Ishikawa (cell line): ENCODE results near the gene MAB21L4.

Experiments used
- CEBPB ChIP-seq: IDR thresholded peaks from 2 replicates; pipeline ENCODE4 v1.6.1; 2012
- CREB1 ChIP-seq: IDR thresholded peaks from 2 replicates; pipeline ENCODE4 v1.6.1; 2012; ENCODE audit warnings: low read depth
- EGR1 ChIP-seq: IDR thresholded peaks from 2 replicates; pipeline ENCODE4 v1.6.1; 2012
- EP300 ChIP-seq: IDR thresholded peaks from 2 replicates; pipeline ENCODE4 v1.6.1; 2012; ENCODE audit warnings: borderline replicate concordance
- FOXM1 ChIP-seq: IDR thresholded peaks from 2 replicates; pipeline ENCODE4 v1.6.1; 2012; ENCODE audit warnings: low read depth, borderline replicate concordance
- MAX ChIP-seq: IDR thresholded peaks from 2 replicates; pipeline ENCODE4 v1.6.1; 2012
- NFIC ChIP-seq: IDR thresholded peaks from 2 replicates; pipeline ENCODE4 v1.6.1; 2012
- RAD21 ChIP-seq: IDR thresholded peaks from 2 replicates; pipeline ENCODE4 v1.6.1; 2012; ENCODE audit warnings: low read depth
- REST ChIP-seq: IDR thresholded peaks from 2 replicates; pipeline ENCODE4 v1.6.1; 2012; ENCODE audit warnings: low read depth, mild to moderate bottlenecking
- TAF1 ChIP-seq: IDR thresholded peaks from 2 replicates; pipeline ENCODE4 v1.6.1; 2012; ENCODE audit warnings: low read depth, mild to moderate bottlenecking
- TCF12 ChIP-seq: IDR thresholded peaks from 2 replicates; pipeline ENCODE4 v1.6.1; 2012; ENCODE audit warnings: low read depth
- TEAD4 ChIP-seq: IDR thresholded peaks from 2 replicates; pipeline ENCODE4 v1.6.1; 2012
- USF1 ChIP-seq: IDR thresholded peaks from 2 replicates; pipeline ENCODE4 v1.6.1; 2012
- YY1 ChIP-seq: IDR thresholded peaks from 2 replicates; pipeline ENCODE4 v1.6.1; 2012; ENCODE audit warnings: low read depth
- ZBTB7A ChIP-seq: IDR thresholded peaks from 2 replicates; pipeline ENCODE4 v1.6.1; 2012; ENCODE audit warnings: low read depth

The MAB21L4 gene

GRCh38 chr2:240914645-240915525 is 18.9 kb upstream of the MAB21L4 start:
- TF ChIP-seq TAF1: no peak

- peak; percentile 77 for TF ChIP-seq RAD21
- no peak for TF ChIP-seq TAF1
- TF ChIP-seq YY1: 0 out of 2 replicates have a peak, but pooled peaks have one; percentile 45
- no peak for TF ChIP-seq MAX
- peak; percentile 69 for TF ChIP-seq EP300
- peak; percentile 85 for TF ChIP-seq TCF12
- TF ChIP-seq NFIC: peak; percentile 88
- TF ChIP-seq ZBTB7A: peak; percentile 95; the same call in 1 of the 2 replicates
Observed at GRCh38 chr2:240913810-240914644, 18.1 kb upstream of the MAB21L4 start.

- TF ChIP-seq MAX (peak; percentile 25; the same call in 1 of the 2 replicates), CEBPB (no peak)
Observed at GRCh38 chr2:240912878-240913809, 17.2 kb upstream of the MAB21L4 start.

GRCh38 chr2:240911641-240912265 is 15.8 kb upstream of the MAB21L4 start:
- TF ChIP-seq TAF1: no peak
- TF ChIP-seq TCF12: no peak
- TF ChIP-seq MAX: no peak
- no peak for TF ChIP-seq ZBTB7A
- TF ChIP-seq TEAD4: no peak
- TF ChIP-seq USF1: no peak
- TF ChIP-seq NFIC: no peak

- TF ChIP-seq EGR1 (no peak), TEAD4 (no peak), REST (no peak), ZBTB7A (no peak), YY1 (no peak), EP300 (no peak)
Observed at GRCh38 chr2:240909216-240909974, 13.4 kb upstream of the MAB21L4 start.

GRCh38 chr2:240906911-240907590 is 11.1 kb upstream of the MAB21L4 start:
- TF ChIP-seq RAD21 (no peak), NFIC (no peak), EP300 (no peak), TCF12 (no peak), YY1 (no peak), CREB1 (no peak), MAX (no peak), USF1 (no peak), REST (no peak), CEBPB (no peak), FOXM1 (no peak), ZBTB7A (no peak), EGR1 (no peak)
